ENCODE results near the gene GLDN.

Gene GLDN

DNA sequence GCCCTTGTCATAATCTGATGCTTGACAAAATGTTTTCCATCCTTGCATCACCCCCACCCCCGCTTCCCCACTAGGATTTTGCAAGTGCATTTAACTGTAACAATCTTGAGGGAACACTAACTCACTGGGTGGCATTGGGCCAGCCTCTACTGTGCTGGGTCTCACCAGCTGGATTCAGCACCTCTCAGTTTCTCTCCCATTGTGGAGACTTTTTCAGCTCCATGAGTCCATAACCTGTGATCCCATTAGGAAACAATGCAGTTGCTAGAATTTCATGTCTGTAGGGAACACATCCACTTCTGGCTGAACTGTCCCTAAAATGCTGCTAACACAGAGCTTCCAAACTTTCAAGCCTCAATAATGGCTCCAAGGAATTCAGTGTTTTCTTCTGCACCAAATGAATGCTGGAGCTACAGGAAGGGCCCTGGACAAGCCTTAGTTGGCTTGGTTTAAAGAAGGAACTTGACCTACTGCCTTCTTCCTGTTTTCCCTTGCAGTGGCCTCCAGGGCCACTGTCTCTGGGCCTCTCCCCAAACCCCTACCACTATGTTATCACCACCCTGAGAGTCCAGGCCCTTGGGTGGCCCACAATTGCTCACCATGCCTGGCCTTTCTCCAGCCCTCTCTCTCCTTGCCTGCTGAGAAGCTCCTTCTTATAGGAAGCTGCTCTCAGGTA, 18.7 kb upstream of the GLDN start:
- FAIRE-seq, result no peak

- FAIRE-seq, result no peak
Measured at GRCh38 chr15:51323749-51324148, 17.7 kb upstream of the GLDN start.

GRCh38 chr15:51325167-51325566, 16.3 kb upstream of the GLDN start:
- FAIRE-seq, result no peak

DNA sequence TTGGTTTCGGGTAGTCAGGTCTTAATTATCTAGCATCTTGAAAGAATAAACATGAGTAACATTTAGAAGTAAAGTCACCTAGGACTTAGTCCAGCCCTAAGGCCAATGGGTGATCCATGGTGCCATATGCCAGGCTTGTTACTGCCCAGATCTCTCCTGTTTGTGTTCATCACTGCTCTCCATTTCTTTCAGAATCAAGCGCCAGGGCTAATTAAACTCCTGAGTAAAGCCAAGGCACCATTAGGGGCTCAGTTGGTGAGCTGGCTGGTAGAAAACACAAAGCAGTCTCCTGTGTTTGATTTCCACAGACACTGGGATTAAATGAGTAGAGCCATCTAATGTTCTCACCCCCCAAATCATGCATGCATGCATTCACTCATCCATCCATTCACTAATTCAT, 14.4 kb upstream of the GLDN start:
- FAIRE-seq, result no peak

- FAIRE-seq, result no peak
Measured at GRCh38 chr15:51328926-51329325, 12.5 kb upstream of the GLDN start.

DNA sequence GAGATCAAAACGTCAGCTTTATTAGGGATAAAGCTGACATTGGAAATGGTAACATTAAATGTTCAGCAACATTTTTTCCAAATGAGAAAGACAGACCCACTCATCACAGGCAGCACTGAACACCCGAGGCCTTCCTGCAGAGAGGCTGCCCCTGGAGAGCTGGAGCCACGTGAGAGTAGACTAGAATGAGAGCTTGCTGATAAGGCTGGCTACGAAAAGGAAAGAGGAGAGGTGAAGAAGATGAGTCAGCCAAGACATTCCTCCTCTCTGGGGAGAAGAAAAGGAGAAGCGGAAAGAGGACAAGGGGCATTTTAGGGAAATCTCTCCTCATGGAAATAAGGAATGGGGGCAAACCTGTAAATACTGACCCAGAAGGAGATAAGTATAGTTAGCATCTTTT, 10.3 kb upstream of the GLDN start:
- FAIRE-seq, result no peak

DNA sequence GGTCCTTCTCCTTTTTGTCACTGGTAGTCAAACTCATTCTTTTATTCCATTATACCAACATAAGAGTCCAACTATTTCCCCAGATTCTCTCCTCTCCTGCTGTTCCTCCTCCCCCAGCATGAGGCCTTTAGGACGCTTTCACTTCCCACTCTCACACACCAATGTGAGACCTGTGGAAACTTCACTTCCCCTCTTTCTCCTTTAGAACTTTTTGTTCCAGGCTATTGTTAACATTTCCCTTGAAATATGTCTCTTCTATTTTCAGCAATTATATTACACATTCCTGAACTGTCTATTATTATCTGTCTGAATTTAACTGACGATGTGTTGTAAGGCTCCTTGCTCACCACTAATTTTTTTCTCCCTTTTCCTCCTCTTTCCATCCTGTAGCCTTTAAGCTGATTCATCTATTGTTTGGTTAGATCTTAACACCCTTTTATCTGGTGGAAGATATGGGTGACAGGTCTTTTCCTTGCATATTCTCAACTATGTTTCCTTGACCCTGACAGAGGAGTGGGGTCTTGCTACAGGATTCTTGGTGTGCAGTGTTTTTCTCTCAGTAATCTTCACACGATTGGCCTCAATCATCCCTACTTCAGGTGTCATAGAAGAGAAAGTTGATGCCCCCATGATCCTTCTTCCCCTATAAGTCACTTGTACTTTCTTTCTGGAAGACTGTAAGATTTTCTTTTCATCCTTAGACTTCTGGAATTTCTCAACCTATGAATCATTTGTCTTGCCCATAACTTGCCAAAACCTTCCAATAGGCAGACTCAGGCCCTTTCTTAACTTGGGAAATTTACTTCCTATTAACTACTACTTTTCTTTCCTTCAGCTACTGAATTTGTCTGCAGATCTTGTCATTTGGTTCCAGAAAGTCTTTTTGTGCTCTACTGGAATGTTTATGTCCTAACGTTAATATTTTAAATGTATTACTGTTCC, 9.0 kb upstream of the GLDN start:
- no peak for FAIRE-seq

- FAIRE-seq, result no peak
Measured at GRCh38 chr15:51333571-51333970, 7.9 kb upstream of the GLDN start.

DNA sequence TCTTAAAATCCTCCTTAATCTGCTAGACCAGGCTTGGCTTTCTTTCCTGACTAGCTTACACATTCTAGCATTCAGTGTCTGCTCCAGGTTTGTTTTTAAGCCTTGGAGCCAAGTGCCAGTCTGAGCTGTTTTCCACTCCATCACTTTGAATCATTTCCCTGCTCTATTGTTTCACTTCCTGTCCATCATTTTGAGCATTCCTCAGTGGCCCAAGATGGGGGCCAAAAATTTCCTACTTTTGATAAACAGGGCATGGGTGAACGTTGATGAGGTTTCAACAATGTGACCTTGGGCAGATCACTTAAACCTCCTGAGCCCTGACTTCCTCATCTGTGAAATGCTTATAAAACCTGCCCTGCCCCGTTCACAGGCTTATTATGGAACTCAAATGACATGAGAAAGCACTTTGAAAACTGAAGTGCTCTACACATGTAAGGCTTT, 7.4 kb upstream of the GLDN start:
- no peak for FAIRE-seq

DNA sequence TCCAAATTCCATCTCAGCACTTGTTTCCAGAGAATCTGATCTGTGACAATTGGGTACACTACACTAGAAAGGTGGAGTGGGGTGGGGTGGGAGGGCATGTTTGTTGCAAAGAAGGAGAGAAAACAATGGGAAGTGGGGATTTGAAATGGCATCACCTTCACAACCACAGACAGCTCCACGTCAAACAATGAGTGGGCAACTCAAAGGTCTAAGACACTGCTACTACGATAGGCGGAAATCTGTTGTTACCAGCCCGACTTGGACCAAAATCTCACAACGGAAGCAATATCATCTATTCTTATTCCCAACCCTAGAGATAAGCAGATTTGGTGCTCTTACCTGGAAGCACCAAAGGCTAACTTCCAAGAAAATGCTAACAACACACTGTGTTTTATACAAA, 6.4 kb upstream of the GLDN start:
- FAIRE-seq, result no peak

DNA sequence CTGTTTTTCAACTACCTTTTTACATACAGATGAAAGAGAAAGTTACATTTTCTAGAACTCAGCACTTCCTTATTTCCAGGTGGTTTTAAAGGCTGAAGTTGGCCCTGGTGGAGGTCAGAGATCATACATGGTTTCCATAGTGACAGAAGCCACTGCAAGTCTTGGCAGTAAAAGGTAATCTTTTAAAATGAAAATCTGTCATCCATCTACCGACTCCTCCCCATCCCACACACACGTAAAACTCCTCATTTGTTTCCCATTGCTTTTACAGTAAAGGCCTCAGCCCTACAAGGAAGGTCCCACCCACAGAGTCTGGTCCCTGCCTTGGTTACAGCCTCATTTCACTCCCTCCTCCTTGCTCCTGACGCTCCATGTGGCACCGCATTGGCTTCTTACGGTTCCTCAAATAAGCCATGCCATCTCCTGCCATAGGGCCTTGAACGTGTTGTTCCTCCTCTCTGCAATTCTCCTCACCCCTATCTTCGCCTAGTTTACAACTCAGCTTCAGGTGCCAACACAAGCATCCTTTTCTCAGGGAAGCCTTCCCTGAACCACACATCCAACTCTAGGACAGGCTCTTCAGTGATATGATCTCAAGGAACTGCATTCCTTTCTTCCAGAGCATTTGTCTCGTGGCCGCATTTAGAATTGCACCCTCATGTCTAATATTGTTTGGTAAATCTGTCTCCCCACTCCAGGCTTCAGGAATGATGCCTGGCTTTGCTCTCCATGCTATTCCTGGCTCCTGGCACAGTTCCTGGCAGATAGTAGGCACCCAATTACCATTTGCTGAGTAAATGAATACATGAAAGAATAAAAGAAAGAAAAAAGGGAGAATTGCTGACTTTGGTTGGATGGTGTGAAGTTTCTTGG, 5.7 kb upstream of the GLDN start:
- FAIRE-seq, result no peak

DNA sequence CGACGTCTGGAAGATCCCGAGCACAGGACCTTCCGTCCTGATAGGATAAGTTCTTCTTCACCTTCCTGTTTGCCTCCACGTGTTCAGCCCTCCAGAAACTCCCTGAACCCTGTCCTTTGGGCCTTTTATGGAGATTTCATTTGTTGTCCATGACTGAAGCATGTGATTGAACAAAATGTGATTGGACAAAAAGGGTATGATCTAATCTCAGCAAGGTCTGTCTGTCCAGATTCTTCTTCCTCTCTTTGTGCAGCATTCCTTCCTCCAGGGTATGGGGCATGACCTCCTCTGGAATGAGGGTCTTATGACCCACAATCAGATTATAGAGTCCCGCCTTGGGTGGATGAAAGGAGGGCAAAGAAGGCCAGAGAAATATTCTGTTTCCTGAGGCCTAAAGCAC, 3.0 kb upstream of the GLDN start, which contains the start of gene CYP19A1:
Gene CYP19A1, minus strand, starts transcription at position 101 of the 400 bp plus-strand sequence. CDS start 95,684 bp downstream, outside the sequence.
- FAIRE-seq, result no peak

DNA sequence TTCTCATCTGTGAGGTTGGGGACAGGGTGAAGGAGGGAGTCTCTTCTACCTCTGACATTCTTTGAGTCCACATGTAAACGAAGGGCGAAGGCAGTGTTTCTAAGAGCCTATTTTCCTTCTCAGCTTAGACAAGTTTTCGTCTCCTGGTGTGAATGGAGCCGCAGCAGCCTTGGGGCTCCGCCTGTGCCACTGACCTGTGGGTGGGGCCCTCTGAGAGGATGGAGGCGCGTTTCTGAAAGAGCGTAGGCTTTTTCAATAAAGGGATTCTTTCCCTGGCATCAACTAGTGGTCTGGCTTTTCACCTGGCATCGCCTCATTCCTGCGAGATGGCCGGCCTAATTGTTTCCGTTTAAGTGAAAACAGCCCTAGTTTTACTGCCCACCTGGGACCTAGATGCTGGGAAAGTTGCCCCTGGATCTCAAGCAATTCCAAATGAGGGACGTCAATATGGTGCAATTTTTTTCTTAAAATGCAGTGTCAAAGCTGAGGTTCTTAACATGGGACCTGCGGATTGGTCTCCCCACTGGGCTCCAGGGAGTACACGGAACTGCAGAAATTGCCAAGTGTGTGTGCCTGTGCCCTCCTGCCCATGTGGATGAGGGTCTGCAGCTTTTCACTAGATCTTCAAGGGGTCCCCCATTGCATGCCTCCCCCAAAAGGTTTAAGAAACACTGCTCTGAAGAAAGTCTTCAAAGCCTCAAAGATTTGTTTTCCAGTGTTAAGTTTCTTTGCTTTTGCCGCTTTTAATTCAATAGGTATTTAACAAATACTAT, 958 bp downstream of the GLDN start:
- FAIRE-seq, result no peak

GRCh38 chr15:51343466-51343865, 2.0 kb downstream of the GLDN start:
- no peak for FAIRE-seq

- FAIRE-seq, result no peak
Measured at GRCh38 chr15:51346136-51346535, 4.7 kb downstream of the GLDN start.

DNA sequence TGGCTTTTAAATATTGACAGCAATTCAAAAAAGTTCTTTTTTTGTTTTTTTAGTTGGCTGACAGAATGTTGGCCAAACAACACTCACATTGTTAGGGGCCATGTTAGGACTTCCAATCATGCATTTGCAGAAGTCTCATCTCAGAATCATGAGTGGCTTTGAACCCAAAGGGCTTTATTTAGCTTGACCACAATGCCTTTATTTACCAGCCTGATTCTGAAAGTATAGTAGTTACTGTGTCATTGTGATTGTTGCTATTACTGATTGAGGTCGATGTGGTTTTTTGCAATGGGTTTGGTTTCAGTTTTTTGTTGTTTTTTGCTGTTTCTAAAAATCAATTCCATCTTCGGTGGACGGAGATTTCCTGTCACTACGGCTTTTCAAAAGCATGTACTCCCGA, 7.2 kb downstream of the GLDN start:
- FAIRE-seq, result no peak

DNA sequence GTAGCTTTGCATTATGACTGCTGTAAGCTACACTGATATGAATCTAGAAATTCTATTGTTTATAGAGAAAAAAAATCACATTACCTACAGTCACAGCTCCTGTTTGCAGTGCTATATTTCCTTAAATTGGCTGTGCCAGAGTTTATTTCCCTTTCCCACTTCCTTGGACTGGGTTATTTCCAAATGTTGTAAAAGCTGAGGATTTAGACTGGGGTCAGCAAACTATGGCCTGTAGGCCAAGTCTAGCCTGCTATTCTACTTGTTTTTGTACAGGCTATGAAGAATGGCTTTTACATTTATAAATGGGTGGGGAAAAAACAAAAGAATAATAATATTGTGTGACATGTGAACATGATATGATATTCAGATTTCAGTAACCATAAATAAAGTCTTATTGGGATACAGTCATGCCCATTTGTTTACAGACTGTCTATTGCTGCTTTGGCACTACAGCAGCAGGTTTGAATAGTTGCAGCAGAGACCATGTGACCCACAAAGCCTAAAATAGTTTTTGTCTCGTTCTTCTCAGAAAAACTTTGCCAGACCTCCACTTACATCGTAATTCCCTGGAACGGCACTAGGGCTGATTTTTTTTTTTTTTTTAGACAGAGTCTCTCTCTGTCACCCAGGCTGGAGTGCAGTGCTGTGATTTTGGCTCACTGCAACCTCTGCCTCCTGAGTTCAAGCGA, 7.8 kb downstream of the GLDN start:
- FAIRE-seq, result no peak

DNA sequence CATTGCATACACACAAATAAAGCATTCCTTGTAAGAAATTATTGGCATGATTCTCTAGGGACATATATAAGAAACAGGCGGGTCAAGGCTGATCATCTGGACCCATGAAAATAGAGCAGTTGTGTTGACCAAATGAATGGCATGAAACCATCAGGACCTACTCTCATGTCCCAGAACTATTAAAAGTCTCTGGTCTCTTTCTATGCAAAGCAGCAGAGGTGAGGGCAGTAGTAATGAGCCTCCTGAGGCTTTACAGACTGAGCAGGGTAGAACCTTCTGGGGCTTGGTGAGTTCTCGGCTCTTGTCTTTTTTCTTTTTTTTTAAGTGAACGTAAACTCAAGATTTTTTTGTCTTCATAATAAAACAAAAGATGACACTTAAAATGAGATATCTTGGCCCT, 9.3 kb downstream of the GLDN start:
- no peak for FAIRE-seq

GRCh38 chr15:51353976-51354375, 12.5 kb downstream of the GLDN start:
- no peak for FAIRE-seq

- no peak for FAIRE-seq
Measured at GRCh38 chr15:51355096-51355495, 13.6 kb downstream of the GLDN start.

- no peak for FAIRE-seq
Measured at GRCh38 chr15:51356147-51356546, 14.7 kb downstream of the GLDN start.

DNA sequence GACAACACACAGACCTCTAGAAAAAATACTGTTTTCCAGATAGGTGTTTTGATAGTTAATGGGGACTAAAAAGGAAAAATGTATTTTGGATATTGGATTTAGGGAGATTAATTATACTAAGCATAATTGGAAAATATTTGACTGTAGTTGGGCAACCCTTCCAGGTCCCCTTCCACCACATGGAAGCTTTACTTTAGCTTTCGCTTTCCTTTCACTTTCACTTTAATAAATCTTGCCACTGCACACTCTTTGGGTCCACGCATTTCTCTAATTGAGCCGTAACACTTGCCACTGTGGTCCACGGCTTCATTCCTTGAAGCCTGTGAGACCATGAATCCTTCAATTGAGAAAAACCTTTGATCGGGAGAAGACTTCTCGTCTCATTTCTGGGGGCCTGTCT, 15.5 kb downstream of the GLDN start:
- no peak for FAIRE-seq
